Mammary epithelial cell (primary cell): ENCODE data around the gene SHB.

Experiments used
- CTCF ChIP-seq, 2 donors: IDR thresholded peaks in 1 of 2; conservative IDR thresholded peaks in 1 of 2; 2 replicates each; pipeline ENCODE4 v1.5.1; 2011 to 2012; ENCODE audit warnings: inconsistent platforms in 2 of 2, low read length in 2 of 2, mild to moderate bottlenecking in 2 of 2, control low read depth in 1 of 2, low read depth in 1 of 2; ENCODE audit not compliant: insufficient read depth in 1 of 2; ENCODE audit errors: extremely low read depth in 1 of 2
- EZH2 ChIP-seq: IDR thresholded peaks from 2 replicates; pipeline ENCODE4 v1.6.1; 2012; ENCODE audit warnings: low read length, inconsistent platforms, borderline replicate concordance

GRCh38 chr9:37926737-37927118 is 142.3 kb downstream of the SHB start:
- TF ChIP-seq CTCF (conservative IDR thresholded peaks at IDR 0.05 in 1 of 2, IDR thresholded peaks at IDR 0.05 in 1 of 2; ENCODE audit: extremely low read depth in 1 of 2, insufficient read depth in 1 of 2, low read depth in 1 of 2, low read length in 2 of 2): no peak
- TF ChIP-seq EZH2: no peak
